Measurements from ENCODE around the gene TRNP1.

The TRNP1 gene

GRCh38 chr1:27029517-27029916, 36.0 kb downstream of the TRNP1 start:
- no peak for DNase-seq

- DNase-seq, result no peak
These were observed 38.0 kb downstream of the TRNP1 start for GRCh38 chr1:27031235-27032118.

- no peak for DNase-seq
These were observed 38.6 kb downstream of the TRNP1 start for GRCh38 chr1:27032119-27032461.

GRCh38 chr1:27033043-27033746, 39.7 kb downstream of the TRNP1 start:
- no peak for DNase-seq

- no peak for DNase-seq
These were observed 41.9 kb downstream of the TRNP1 start for GRCh38 chr1:27035344-27035743.

GRCh38 chr1:27036718-27037117, 43.2 kb downstream of the TRNP1 start:
- DNase-seq, result no peak

- no peak for DNase-seq
These were observed 44.0 kb downstream of the TRNP1 start for GRCh38 chr1:27037518-27037917.

- DNase-seq, result no peak
These were observed 44.5 kb downstream of the TRNP1 start for GRCh38 chr1:27038020-27038419.

- no peak for DNase-seq
These were observed 49.2 kb downstream of the TRNP1 start for GRCh38 chr1:27042670-27043069.

GRCh38 chr1:27044613-27045151, 51.2 kb downstream of the TRNP1 start:
- peak; percentile 87 for DNase-seq

GRCh38 chr1:27045973-27046558, 52.6 kb downstream of the TRNP1 start:
- peak; percentile 69 for DNase-seq

GRCh38 chr1:27047914-27048313, 54.4 kb downstream of the TRNP1 start:
- no peak for DNase-seq

- no peak for DNase-seq
These were observed 55.6 kb downstream of the TRNP1 start for GRCh38 chr1:27049100-27049499.

GRCh38 chr1:27049607-27050006, 56.1 kb downstream of the TRNP1 start:
- no peak for DNase-seq
